ENCODE measurements around the gene TMEM184B. TPM values are rescaled to one million over a fixed set of nuclear protein-coding genes. Genes with fewer than 3 reads are reported as not detected.

Gene TMEM184B
- total RNA-seq, 1 donor from 2014 or later, result 60.3 TPM

GRCh38 chr22:38264322-38264843 lies 8.4 kb downstream of the TMEM184B start:
- peaks cover 4% of the 10 kb centered on the region for H3K36me3 Mint-ChIP-seq (ENCODE audit: low read depth)
- H3K4me3 Mint-ChIP-seq, result no peak overlapping the region
- no peak for DNase-seq (ENCODE audit: low read depth, low spot score)
- peaks cover 41% of the 10 kb centered on the region for H3K4me1 Mint-ChIP-seq
- peak overlapping the region; percentile 62 for H3K27ac Mint-ChIP-seq (ENCODE audit: unreplicated experiment)
- TF ChIP-seq CTCF (conservative IDR thresholded peaks at IDR 0.05), result no peak
- no peaks in the 10 kb centered on the region for H3K27me3 Mint-ChIP-seq (ENCODE audit: low read depth)
- no peaks in the 10 kb centered on the region for H3K9me3 Mint-ChIP-seq

- Mint-ChIP-seq H3K4me1 (peaks cover 40% of the 10 kb centered on the region), H3K4me3 (peak overlapping the region; percentile 20), H3K9me3 (no peaks in the 10 kb centered on the region), H3K27me3 (ENCODE audit: low read depth) (no peaks in the 10 kb centered on the region), H3K36me3 (ENCODE audit: low read depth) (peaks cover 4% of the 10 kb centered on the region), H3K27ac (ENCODE audit: unreplicated experiment) (peak overlapping the region; percentile 91)
- TF ChIP-seq CTCF (conservative IDR thresholded peaks at IDR 0.05), result peak; percentile 59
- no peak for DNase-seq (ENCODE audit: low read depth, low spot score)
Observed at GRCh38 chr22:38262051-38262795, 10.6 kb downstream of the TMEM184B start.

- Mint-ChIP-seq H3K36me3 (ENCODE audit: low read depth) (peaks cover 4% of the 10 kb centered on the region), H3K9me3 (no peaks in the 10 kb centered on the region), H3K27ac (ENCODE audit: unreplicated experiment) (peak overlapping the region; percentile 55), H3K4me3 (peak overlapping the region; percentile 21), H3K4me1 (peaks cover 41% of the 10 kb centered on the region), H3K27me3 (ENCODE audit: low read depth) (no peaks in the 10 kb centered on the region)
- TF ChIP-seq CTCF (conservative IDR thresholded peaks at IDR 0.05), result no peak
- DNase-seq (ENCODE audit: low read depth, low spot score), result no peak
Observed at GRCh38 chr22:38260761-38261681, 11.8 kb downstream of the TMEM184B start.

GRCh38 chr22:38259370-38259769 lies 13.4 kb downstream of the TMEM184B start:
- H3K27ac Mint-ChIP-seq (ENCODE audit: unreplicated experiment), result no peak overlapping the region
- peaks cover 45% of the 10 kb centered on the region for H3K4me1 Mint-ChIP-seq

More at GRCh38 chr22:38259370-38259769, 13.4 kb downstream of the TMEM184B start:
- Mint-ChIP-seq H3K36me3 (ENCODE audit: low read depth) (peaks cover 4% of the 10 kb centered on the region), H3K4me3 (no peak overlapping the region), H3K9me3 (no peaks in the 10 kb centered on the region), H3K27me3 (ENCODE audit: low read depth) (no peaks in the 10 kb centered on the region)
- TF ChIP-seq CTCF (conservative IDR thresholded peaks at IDR 0.05), result no peak
- no peak for DNase-seq (ENCODE audit: low read depth, low spot score)

Data from neural crest cell (in vitro differentiated cells).